Testis (tissue), 2 donors: ENCODE results near the gene CD200.

Source experiments
- CTCF ChIP-seq, 3 experiments: fragments of 450-650 bp in 2 of 3; fragments of 200-600 bp in 1 of 3; sonication (generic) in 1 of 3; IDR thresholded peaks; one replicate each; pipeline ENCODE4 v1.5.1; 2016 to 2019; ENCODE audit warnings: antibody characterized with exemption in 3 of 3, mild to moderate bottlenecking in 2 of 3, moderate library complexity in 1 of 3
- POLR2A ChIP-seq: fragments of 450-650 bp; IDR thresholded peaks from one replicate; pipeline ENCODE4 v1.6.1; 2017; ENCODE audit warnings: antibody characterized with exemption, mild to moderate bottlenecking, moderate library complexity

- no peak for TF ChIP-seq CTCF (IDR thresholded peaks at IDR 0.05)
- TF ChIP-seq POLR2A = no peak
These were observed 25.2 kb downstream of the CD200 start for GRCh38 chr3:112357930-112358780.
